ENCODE results near the gene SMTN. TPM values are rescaled to one million over a fixed set of nuclear protein-coding genes. Genes with fewer than 3 reads are reported as not detected.

The SMTN gene
- total and polyA plus RNA-seq, 9 of the 15 experiments (the other 6 are each of a cell fraction or from before 2014, with no cell fraction given) = 2.5 to 41.1 (median 16.1) TPM

GRCh38 chr22:31099841-31100761 is 19.0 kb downstream of the SMTN start (continued):
- TF ChIP-seq, protein P1, sequence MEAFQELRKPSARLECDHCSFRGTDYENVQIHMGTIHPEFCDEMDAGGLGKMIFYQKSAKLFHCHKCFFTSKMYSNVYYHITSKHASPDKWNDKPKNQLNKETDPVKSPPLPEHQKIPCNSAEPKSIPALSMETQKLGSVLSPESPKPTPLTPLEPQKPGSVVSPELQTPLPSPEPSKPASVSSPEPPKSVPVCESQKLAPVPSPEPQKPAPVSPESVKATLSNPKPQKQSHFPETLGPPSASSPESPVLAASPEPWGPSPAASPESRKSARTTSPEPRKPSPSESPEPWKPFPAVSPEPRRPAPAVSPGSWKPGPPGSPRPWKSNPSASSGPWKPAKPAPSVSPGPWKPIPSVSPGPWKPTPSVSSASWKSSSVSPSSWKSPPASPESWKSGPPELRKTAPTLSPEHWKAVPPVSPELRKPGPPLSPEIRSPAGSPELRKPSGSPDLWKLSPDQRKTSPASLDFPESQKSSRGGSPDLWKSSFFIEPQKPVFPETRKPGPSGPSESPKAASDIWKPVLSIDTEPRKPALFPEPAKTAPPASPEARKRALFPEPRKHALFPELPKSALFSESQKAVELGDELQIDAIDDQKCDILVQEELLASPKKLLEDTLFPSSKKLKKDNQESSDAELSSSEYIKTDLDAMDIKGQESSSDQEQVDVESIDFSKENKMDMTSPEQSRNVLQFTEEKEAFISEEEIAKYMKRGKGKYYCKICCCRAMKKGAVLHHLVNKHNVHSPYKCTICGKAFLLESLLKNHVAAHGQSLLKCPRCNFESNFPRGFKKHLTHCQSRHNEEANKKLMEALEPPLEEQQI (IDR thresholded peaks at IDR 0.05) = no peak
- TF ChIP-seq ZNF740 (CRISPR knock-in tag; IDR thresholded peaks at IDR 0.05) (no peak), ZNF740 (tag; IDR thresholded peaks at IDR 0.05) (no peak), ZNF75A (CRISPR knock-in tag; IDR thresholded peaks at IDR 0.05) (no peak), ZNF24 (IDR thresholded peaks at IDR 0.05) (no peak), MECOM (CRISPR knock-in tag; IDR thresholded peaks at IDR 0.05) (no peak), ZNF282 (CRISPR knock-in tag; IDR thresholded peaks at IDR 0.05) (no peak), KLF1 (tag; IDR thresholded peaks at IDR 0.05) (no peak), MLX (CRISPR knock-in tag; conservative IDR thresholded peaks at IDR 0.05) (no peak), OTX1 (CRISPR knock-in tag; IDR thresholded peaks at IDR 0.05) (no peak), ZNF224 (CRISPR knock-in tag; IDR thresholded peaks at IDR 0.05) (no peak)

Data from K562 (cell line).